Stimulated activated memory B cell treated with anti-CD40 and anti-IgM and Interleukin-4, amounts not matched to agents 10 μg/mL and 1 μg/mL and 100 μg/mL, for 72 hours (primary cell): ENCODE results near the gene ODR4.
A peak's percentile ranks its signal among the peaks of the same experiment; 100 is the strongest.
"Not testable (repeated sequence)": the region's sequence is repeated elsewhere in the genome, so short reads cannot be mapped to it uniquely, and the experiment has no call there.

Experiments
- ATAC-seq: fragments of 150-1000 bp; cut with Tn5 transposase; 2 replicates; pipeline ENCODE4 v1.10.0; 2021
- H3K27ac Mint-ChIP-seq: one replicate; pipeline ENCODE4 v1.8.0; 2022; ENCODE audit warnings: mild to moderate bottlenecking, mixed read lengths
- H3K27me3 Mint-ChIP-seq: one replicate; pipeline ENCODE4 v1.8.0; 2022; ENCODE audit warnings: mixed read lengths
- H3K36me3 Mint-ChIP-seq: one replicate; pipeline ENCODE4 v1.8.0; 2022; ENCODE audit warnings: mixed read lengths
- H3K4me1 Mint-ChIP-seq: one replicate; pipeline ENCODE4 v1.8.0; 2022; ENCODE audit warnings: mixed read lengths
- H3K4me3 Mint-ChIP-seq: one replicate; pipeline ENCODE4 v1.8.0; 2022; ENCODE audit warnings: mild to moderate bottlenecking, moderate library complexity, mixed read lengths
- H3K9me3 Mint-ChIP-seq: one replicate; pipeline ENCODE4 v1.8.0; 2022; ENCODE audit warnings: mixed read lengths

ODR4 gene

DNA sequence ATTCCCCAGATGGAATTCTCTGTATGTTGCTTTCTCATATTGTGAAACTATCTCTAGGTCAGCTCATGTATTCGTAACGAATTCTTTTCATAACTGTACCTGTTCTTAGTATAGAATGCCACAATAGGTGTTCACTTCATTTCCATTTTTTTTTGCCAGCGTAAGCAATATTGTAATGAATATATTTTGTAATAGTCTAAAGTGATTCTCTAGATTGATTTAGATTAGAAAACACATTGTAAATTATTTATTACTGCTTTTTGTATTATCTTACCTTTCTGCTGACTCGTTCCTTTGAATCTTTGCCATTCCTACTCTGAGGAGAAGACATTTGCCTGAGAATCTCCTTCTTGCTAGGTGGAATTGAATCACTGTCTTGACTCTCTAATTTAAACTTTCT, 70.5 kb downstream of the ODR4 start:
- H3K27ac Mint-ChIP-seq: no peak overlapping the region
- H3K9me3 Mint-ChIP-seq: no peaks in the 10 kb centered on the region
- no peak overlapping the region for H3K4me3 Mint-ChIP-seq
- H3K27me3 Mint-ChIP-seq: no peaks in the 10 kb centered on the region
- no peaks in the 10 kb centered on the region for H3K36me3 Mint-ChIP-seq
- ATAC-seq: no peak
- no peaks in the 10 kb centered on the region for H3K4me1 Mint-ChIP-seq

DNA sequence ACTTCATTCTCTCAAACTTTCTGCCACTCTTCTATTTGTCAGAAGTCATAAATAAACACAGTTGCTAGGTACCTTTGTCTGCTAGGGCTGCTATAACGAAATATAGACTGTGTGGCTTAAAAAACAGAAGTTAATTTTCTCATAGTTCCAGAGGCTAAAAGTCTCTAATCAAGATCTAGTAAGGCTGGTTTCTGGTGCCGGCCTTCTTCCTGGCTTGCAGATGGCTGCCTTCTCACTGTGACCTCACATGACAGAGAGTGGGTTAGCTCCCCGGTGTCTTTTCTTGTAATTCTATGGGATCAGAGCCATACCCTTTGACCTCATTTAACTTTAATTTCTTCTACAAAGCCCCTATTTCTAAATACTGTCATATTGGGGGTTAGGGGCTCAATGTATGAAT, 79.3 kb downstream of the ODR4 start:
- Mint-ChIP-seq H3K27me3 (no peaks in the 10 kb centered on the region), H3K4me1 (no peaks in the 10 kb centered on the region), H3K27ac (no peak overlapping the region), H3K4me3 (no peak overlapping the region), H3K9me3 (no peaks in the 10 kb centered on the region), H3K36me3 (no peaks in the 10 kb centered on the region)
- ATAC-seq: no peak

- no peaks in the 10 kb centered on the region for H3K9me3 Mint-ChIP-seq
- no peak overlapping the region for H3K27ac Mint-ChIP-seq
- no peaks in the 10 kb centered on the region for H3K36me3 Mint-ChIP-seq
- H3K27me3 Mint-ChIP-seq: no peaks in the 10 kb centered on the region
- H3K4me3 Mint-ChIP-seq: no peak overlapping the region
- no peak for ATAC-seq
- no peaks in the 10 kb centered on the region for H3K4me1 Mint-ChIP-seq
Measured at GRCh38 chr1:186456729-186457255, 81.2 kb downstream of the ODR4 start.

DNA sequence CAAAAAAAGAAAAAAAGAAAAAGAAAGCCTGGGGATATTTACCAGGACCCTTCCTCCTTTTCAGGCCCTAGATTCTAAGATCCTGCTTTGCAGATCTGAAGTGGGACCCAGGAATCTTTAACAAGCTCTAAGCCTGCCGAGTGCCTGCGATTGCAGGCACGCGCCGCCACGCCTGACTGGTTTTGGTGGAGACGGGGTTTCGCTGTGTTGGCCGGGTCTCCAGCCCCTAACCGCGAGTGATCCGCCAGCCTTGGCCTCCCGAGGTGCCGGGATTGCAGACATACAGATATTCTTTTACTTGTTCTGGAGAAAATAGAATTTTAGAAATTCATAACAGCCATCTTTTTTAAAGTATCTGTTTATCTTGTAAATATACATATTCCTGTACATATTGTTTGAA, 83.5 kb downstream of the ODR4 start:
- H3K27ac Mint-ChIP-seq, H3K36me3 Mint-ChIP-seq, H3K27me3 Mint-ChIP-seq, H3K4me3 Mint-ChIP-seq, ATAC-seq, H3K9me3 Mint-ChIP-seq, H3K4me1 Mint-ChIP-seq: not testable (repeated sequence)

DNA sequence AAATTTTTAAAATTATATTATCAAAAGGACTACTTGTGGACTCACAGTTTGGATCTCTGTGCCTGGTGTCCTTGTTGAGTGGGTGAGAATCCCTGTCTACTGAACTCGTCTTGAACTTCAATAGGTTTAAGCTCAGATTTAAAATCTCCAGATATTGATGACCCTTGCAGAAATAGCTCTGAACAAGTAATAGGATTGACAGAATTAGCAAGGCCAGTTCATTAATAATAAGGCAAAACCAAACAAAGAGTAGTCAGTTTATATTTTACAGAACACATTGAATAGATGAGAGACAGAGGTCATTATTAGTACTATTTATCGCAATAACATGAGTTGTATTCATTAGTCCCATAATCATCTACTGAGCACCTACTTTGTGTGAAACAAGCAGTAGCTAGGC, 85.4 kb downstream of the ODR4 start, which contains the start of gene PDC:
Gene PDC, minus strand, starts transcription at position 101 of the 400 bp plus-strand sequence. CDS start 11,655 bp downstream, outside the sequence.
- no peaks in the 10 kb centered on the region for H3K36me3 Mint-ChIP-seq
- no peak within 1 kb of the TSS for H3K4me3 Mint-ChIP-seq
- no peak for ATAC-seq
- H3K27ac Mint-ChIP-seq: no peak within 1 kb of the TSS
- H3K27me3 Mint-ChIP-seq: peaks cover 5% of the 10 kb centered on the region
- no peaks in the 10 kb centered on the region for H3K4me1 Mint-ChIP-seq
- H3K9me3 Mint-ChIP-seq: no peaks in the 10 kb centered on the region

DNA sequence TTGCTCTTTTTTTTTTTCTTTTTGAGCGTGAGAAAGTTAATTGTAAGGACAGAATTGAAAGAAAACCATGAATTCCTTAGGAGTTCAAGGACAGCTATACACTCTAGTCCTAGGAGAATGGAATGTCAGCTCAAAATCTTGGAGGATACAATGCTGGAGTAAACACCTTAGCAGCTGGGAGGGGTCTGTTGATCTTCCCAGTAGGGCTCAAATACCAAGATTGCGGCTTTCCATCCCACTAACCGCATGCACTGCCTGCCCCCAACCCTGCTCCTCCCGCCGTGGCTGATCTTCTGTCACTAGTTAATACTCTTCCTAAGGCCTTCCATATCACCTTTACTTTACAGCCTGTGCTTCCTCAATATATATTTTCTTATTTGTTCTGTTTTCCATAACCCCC, 87.9 kb downstream of the ODR4 start:
- H3K4me1 Mint-ChIP-seq: no peaks in the 10 kb centered on the region
- H3K27me3 Mint-ChIP-seq: peaks cover 13% of the 10 kb centered on the region
- H3K36me3 Mint-ChIP-seq: no peaks in the 10 kb centered on the region
- ATAC-seq: peak; percentile 16
- H3K4me3 Mint-ChIP-seq: no peak overlapping the region
- H3K27ac Mint-ChIP-seq: no peak overlapping the region
- H3K9me3 Mint-ChIP-seq: no peaks in the 10 kb centered on the region

DNA sequence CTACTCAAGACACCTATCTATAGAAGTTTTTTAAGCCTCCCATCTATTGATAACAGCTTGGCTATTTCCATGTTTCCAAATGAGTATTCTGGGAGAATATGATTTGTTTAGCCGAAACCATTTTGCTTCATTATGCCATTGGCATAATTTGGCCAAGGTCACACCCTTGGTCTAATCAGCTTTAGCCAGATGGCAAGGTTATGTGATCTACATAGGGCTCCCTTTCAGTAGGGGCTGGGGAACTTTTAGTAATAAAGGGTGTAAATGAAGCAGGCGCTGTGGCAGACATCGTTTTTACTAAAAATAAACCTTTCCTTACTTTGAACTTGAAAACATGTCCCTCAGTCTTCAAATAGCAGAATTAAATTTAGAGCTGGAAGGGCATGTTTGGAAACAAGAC, 88.3 kb downstream of the ODR4 start:
- H3K4me3 Mint-ChIP-seq: no peak overlapping the region
- H3K27ac Mint-ChIP-seq: no peak overlapping the region
- H3K27me3 Mint-ChIP-seq: peaks cover 13% of the 10 kb centered on the region
- no peaks in the 10 kb centered on the region for H3K36me3 Mint-ChIP-seq
- H3K4me1 Mint-ChIP-seq: no peaks in the 10 kb centered on the region
- ATAC-seq: no peak
- no peaks in the 10 kb centered on the region for H3K9me3 Mint-ChIP-seq

DNA sequence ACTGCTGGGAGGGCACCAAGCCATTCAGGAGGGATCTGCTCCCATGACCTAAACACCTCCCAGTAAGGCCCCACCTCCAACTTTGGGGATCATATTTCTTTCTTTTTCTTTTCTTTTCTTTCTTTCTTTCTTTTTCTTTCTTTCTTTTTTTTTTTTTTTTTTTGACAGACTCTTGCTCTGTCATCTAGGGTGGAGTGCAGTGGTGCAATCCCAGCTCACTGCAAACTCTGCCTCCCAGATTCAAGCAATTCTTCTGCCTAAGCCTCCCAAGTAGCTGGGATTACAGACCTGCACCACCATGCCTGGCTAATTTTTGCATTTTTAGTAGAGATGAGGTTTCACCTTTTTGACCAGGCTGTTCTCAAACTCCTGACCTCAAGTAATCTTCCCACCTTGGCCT, 89.9 kb downstream of the ODR4 start:
- not testable (repeated sequence) for H3K36me3 Mint-ChIP-seq, ATAC-seq, H3K27ac Mint-ChIP-seq, H3K4me3 Mint-ChIP-seq, H3K4me1 Mint-ChIP-seq, H3K9me3 Mint-ChIP-seq
- peaks cover 13% of the 10 kb centered on the region for H3K27me3 Mint-ChIP-seq

- no peaks in the 10 kb centered on the region for H3K36me3 Mint-ChIP-seq
- ATAC-seq: no peak
Measured at GRCh38 chr1:186465946-186466345, 90.3 kb downstream of the ODR4 start.

More at GRCh38 chr1:186465946-186466345, 90.3 kb downstream of the ODR4 start:
- no peak overlapping the region for H3K27ac Mint-ChIP-seq
- no peaks in the 10 kb centered on the region for H3K9me3 Mint-ChIP-seq
- peaks cover 13% of the 10 kb centered on the region for H3K27me3 Mint-ChIP-seq
- H3K4me1 Mint-ChIP-seq: no peaks in the 10 kb centered on the region
- no peak overlapping the region for H3K4me3 Mint-ChIP-seq
